Measurements from ENCODE around the gene PDZK1. TPM values are rescaled to one million over a fixed set of nuclear protein-coding genes. Genes with fewer than 3 reads are reported as not detected.
"Not testable (repeated sequence)": the region's sequence is repeated elsewhere in the genome, so short reads cannot be mapped to it uniquely, and the experiment has no call there.

The PDZK1 gene
- total RNA-seq, 1 donor: 0.10 TPM

- not testable (repeated sequence) for H3K9me3 ChIP-seq (ENCODE audit: low read depth, low read length); H3K4me3 ChIP-seq (ENCODE audit: low read length); H3K27me3 ChIP-seq (ENCODE audit: insufficient read depth, low read length)
- peaks cover 33% of the 10 kb centered on the region for H3K4me1 ChIP-seq (ENCODE audit: insufficient read depth, low read length)
These were observed 11.3 kb upstream of the PDZK1 start for GRCh38 chr1:145718465-145718864.

- Histone ChIP-seq H3K27me3 (ENCODE audit: insufficient read depth, low read length) (peaks cover 8% of the 10 kb centered on the region), H3K4me3 (ENCODE audit: low read length) (no peak overlapping the region), H3K9me3 (ENCODE audit: low read depth, low read length) (no peaks in the 10 kb centered on the region), H3K4me1 (ENCODE audit: insufficient read depth, low read length) (peaks cover 33% of the 10 kb centered on the region)
These were observed 10.7 kb upstream of the PDZK1 start for GRCh38 chr1:145717833-145718232.

GRCh38 chr1:145716641-145717345, 9.6 kb upstream of the PDZK1 start:
- Histone ChIP-seq H3K4me3 (ENCODE audit: low read length) (no peak overlapping the region), H3K9me3 (ENCODE audit: low read depth, low read length) (no peaks in the 10 kb centered on the region), H3K27me3 (ENCODE audit: insufficient read depth, low read length) (peaks cover 5% of the 10 kb centered on the region), H3K4me1 (ENCODE audit: insufficient read depth, low read length) (peaks cover 33% of the 10 kb centered on the region)

- Histone ChIP-seq H3K27me3 (ENCODE audit: insufficient read depth, low read length) (no peaks in the 10 kb centered on the region), H3K9me3 (ENCODE audit: low read depth, low read length) (no peaks in the 10 kb centered on the region), H3K4me1 (ENCODE audit: insufficient read depth, low read length) (peaks cover 18% of the 10 kb centered on the region), H3K4me3 (ENCODE audit: low read length) (no peak overlapping the region)
These were observed 7.5 kb upstream of the PDZK1 start for GRCh38 chr1:145714524-145715111.

GRCh38 chr1:145711213-145711651, 4.1 kb upstream of the PDZK1 start:
- no peaks in the 10 kb centered on the region for H3K9me3 ChIP-seq (ENCODE audit: low read depth, low read length)
- no peaks in the 10 kb centered on the region for H3K27me3 ChIP-seq (ENCODE audit: insufficient read depth, low read length)
- H3K4me3 ChIP-seq (ENCODE audit: low read length): no peak overlapping the region
- H3K4me1 ChIP-seq (ENCODE audit: insufficient read depth, low read length): peaks cover 1% of the 10 kb centered on the region

- no peak overlapping the region for H3K4me3 ChIP-seq (ENCODE audit: low read length)
- H3K4me1 ChIP-seq (ENCODE audit: insufficient read depth, low read length): no peaks in the 10 kb centered on the region
- H3K27me3 ChIP-seq (ENCODE audit: insufficient read depth, low read length): no peaks in the 10 kb centered on the region
- no peaks in the 10 kb centered on the region for H3K9me3 ChIP-seq (ENCODE audit: low read depth, low read length)
These were observed 3.3 kb upstream of the PDZK1 start for GRCh38 chr1:145710291-145711027.

GRCh38 chr1:145708063-145708462, 895 bp upstream of the PDZK1 start:
- Histone ChIP-seq H3K4me1 (ENCODE audit: insufficient read depth, low read length) (no peaks in the 10 kb centered on the region), H3K4me3 (ENCODE audit: low read length) (no peak overlapping the region), H3K9me3 (ENCODE audit: low read depth, low read length) (no peaks in the 10 kb centered on the region), H3K27me3 (ENCODE audit: insufficient read depth, low read length) (no peaks in the 10 kb centered on the region)

GRCh38 chr1:145706086-145706664, 993 bp downstream of the PDZK1 start:
- no peaks in the 10 kb centered on the region for H3K9me3 ChIP-seq (ENCODE audit: low read depth, low read length)
- no peaks in the 10 kb centered on the region for H3K27me3 ChIP-seq (ENCODE audit: insufficient read depth, low read length)
- H3K4me3 ChIP-seq (ENCODE audit: low read length): no peak overlapping the region
- H3K4me1 ChIP-seq (ENCODE audit: insufficient read depth, low read length): no peaks in the 10 kb centered on the region

GRCh38 chr1:145705622-145706021, 1.5 kb downstream of the PDZK1 start:
- H3K4me3 ChIP-seq (ENCODE audit: low read length): no peak overlapping the region
- no peaks in the 10 kb centered on the region for H3K9me3 ChIP-seq (ENCODE audit: low read depth, low read length)
- no peaks in the 10 kb centered on the region for H3K27me3 ChIP-seq (ENCODE audit: insufficient read depth, low read length)
- H3K4me1 ChIP-seq (ENCODE audit: insufficient read depth, low read length): no peaks in the 10 kb centered on the region

- H3K4me3 ChIP-seq (ENCODE audit: low read length): no peak overlapping the region
These were observed 4.3 kb downstream of the PDZK1 start for GRCh38 chr1:145702826-145703225.

GRCh38 chr1:145702052-145702451, 5.1 kb downstream of the PDZK1 start:
- Histone ChIP-seq H3K4me1 (ENCODE audit: insufficient read depth, low read length) (no peaks in the 10 kb centered on the region), H3K27me3 (ENCODE audit: insufficient read depth, low read length) (no peaks in the 10 kb centered on the region), H3K9me3 (ENCODE audit: low read depth, low read length) (no peaks in the 10 kb centered on the region), H3K4me3 (ENCODE audit: low read length) (no peak overlapping the region)

More at GRCh38 chr1:145702826-145703225, 4.3 kb downstream of the PDZK1 start:
- no peaks in the 10 kb centered on the region for H3K4me1 ChIP-seq (ENCODE audit: insufficient read depth, low read length)
- H3K9me3 ChIP-seq (ENCODE audit: low read depth, low read length): no peaks in the 10 kb centered on the region
- H3K27me3 ChIP-seq (ENCODE audit: insufficient read depth, low read length): no peaks in the 10 kb centered on the region

- H3K9me3 ChIP-seq (ENCODE audit: low read depth, low read length): no peaks in the 10 kb centered on the region
- H3K4me1 ChIP-seq (ENCODE audit: insufficient read depth, low read length): no peaks in the 10 kb centered on the region
- H3K27me3 ChIP-seq (ENCODE audit: insufficient read depth, low read length): no peaks in the 10 kb centered on the region
- no peak overlapping the region for H3K4me3 ChIP-seq (ENCODE audit: low read length)
These were observed 5.8 kb downstream of the PDZK1 start for GRCh38 chr1:145701306-145701862.

- no peak overlapping the region for H3K4me3 ChIP-seq (ENCODE audit: low read length)
- H3K4me1 ChIP-seq (ENCODE audit: insufficient read depth, low read length): peaks cover 2% of the 10 kb centered on the region
- no peaks in the 10 kb centered on the region for H3K9me3 ChIP-seq (ENCODE audit: low read depth, low read length)
- no peaks in the 10 kb centered on the region for H3K27me3 ChIP-seq (ENCODE audit: insufficient read depth, low read length)
These were observed 10.6 kb downstream of the PDZK1 start for GRCh38 chr1:145696630-145696960.

GRCh38 chr1:145695821-145696629, 11.1 kb downstream of the PDZK1 start:
- H3K4me3 ChIP-seq (ENCODE audit: low read length): no peak overlapping the region
- no peaks in the 10 kb centered on the region for H3K9me3 ChIP-seq (ENCODE audit: low read depth, low read length)
- no peaks in the 10 kb centered on the region for H3K27me3 ChIP-seq (ENCODE audit: insufficient read depth, low read length)
- H3K4me1 ChIP-seq (ENCODE audit: insufficient read depth, low read length): peaks cover 7% of the 10 kb centered on the region
